ENCODE results near the gene PDE1A.
"Not testable (repeated sequence)": the region's sequence is repeated elsewhere in the genome, so short reads cannot be mapped to it uniquely, and the experiment has no call there.

Gene PDE1A

DNA sequence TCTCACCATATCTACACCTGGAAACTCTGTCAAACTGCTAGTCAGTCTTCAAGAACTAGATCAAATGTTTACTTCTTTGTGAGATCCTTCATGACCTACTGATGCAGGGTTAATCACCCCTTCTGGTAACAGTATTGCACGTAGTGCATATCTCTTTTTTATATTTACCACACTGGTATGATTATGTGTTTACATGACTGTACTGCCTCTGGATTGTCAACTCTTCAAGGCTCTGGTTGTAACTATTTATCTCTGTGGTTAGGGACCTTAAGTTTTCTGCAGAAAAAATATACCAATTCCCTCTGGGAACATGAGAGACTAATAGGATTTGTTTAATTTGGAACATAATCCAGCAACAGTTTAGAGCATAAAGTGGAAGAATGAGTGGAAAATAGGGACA lies 135.5 kb downstream of the PDE1A start:
- no peaks in the 10 kb centered on the region for H3K79me2 ChIP-seq
- H3K36me3 ChIP-seq (ENCODE audit: control insufficient read depth, insufficient read depth, low read length): no peaks in the 10 kb centered on the region

DNA sequence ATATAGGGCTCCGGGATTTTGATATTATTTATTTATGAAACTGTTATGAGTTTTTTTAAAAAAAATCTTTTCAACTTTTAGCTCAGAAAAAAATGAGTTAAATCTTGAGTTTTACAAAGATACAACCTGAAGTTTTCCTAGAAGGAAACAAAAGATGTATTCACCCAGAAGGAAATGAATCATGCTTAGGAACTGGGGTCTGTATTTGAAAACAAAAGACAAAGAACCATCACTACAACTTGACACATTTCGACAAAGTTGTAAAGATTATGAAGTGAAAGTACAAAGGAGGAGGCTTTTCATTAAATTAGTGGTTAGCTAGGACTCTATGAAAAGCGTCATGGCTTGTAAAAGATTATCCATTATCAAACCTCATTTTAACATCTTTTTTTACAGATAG lies 143.3 kb downstream of the PDE1A start:
- Histone ChIP-seq H3K9ac (no peak overlapping the region), H3K36me3 (ENCODE audit: control insufficient read depth, insufficient read depth, low read length) (no peaks in the 10 kb centered on the region), H3K9me3 (ENCODE audit: control insufficient read depth, low read length) (no peaks in the 10 kb centered on the region), H3K27ac (no peak overlapping the region), H3K4me3 (ENCODE audit: low read depth, low read length) (no peak overlapping the region), H2AFZ (no peak overlapping the region), H3K79me2 (no peaks in the 10 kb centered on the region), H3K4me2 (ENCODE audit: low read length) (no peak overlapping the region), H3K27me3 (ENCODE audit: control insufficient read depth, insufficient read depth, low read length) (no peaks in the 10 kb centered on the region), H3K4me1 (no peaks in the 10 kb centered on the region)
- TF ChIP-seq CTCF (IDR thresholded peaks at IDR 0.05): no peak

More for the DNA sequence above, 135.5 kb downstream of the PDE1A start:
- TF ChIP-seq CTCF (IDR thresholded peaks at IDR 0.05): no peak
- Histone ChIP-seq H3K4me2 (ENCODE audit: low read length) (no peak overlapping the region), H3K4me3 (ENCODE audit: low read depth, low read length) (no peak overlapping the region), H3K27me3 (ENCODE audit: control insufficient read depth, insufficient read depth, low read length) (no peaks in the 10 kb centered on the region), H3K4me1 (no peaks in the 10 kb centered on the region), H3K27ac (no peak overlapping the region), H3K9ac (no peak overlapping the region), H2AFZ (no peak overlapping the region), H3K9me3 (ENCODE audit: control insufficient read depth, low read length) (no peaks in the 10 kb centered on the region)

DNA sequence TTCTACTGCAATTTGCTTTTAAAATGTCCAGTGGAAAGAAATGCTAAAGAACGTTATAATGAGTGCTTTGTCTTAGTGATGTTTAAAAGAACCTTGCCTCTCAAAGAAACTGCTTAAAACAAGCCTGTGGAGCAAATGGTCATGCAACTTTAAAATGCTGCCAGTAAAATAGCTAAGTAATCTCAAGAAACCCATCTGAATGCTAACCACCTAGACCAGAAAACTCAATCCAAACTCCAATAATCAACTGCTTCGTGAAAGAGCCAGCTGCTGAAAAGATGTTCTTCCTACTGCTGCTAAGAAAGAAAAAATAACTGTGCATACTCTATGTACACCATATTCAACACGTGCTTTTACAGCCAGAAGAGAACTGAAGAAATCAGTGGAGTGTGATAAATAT lies 145.6 kb downstream of the PDE1A start:
- TF ChIP-seq CTCF (IDR thresholded peaks at IDR 0.05): no peak
- Histone ChIP-seq H3K27ac (no peak overlapping the region), H3K79me2 (no peaks in the 10 kb centered on the region), H3K4me2 (ENCODE audit: low read length) (no peak overlapping the region), H3K27me3 (ENCODE audit: control insufficient read depth, insufficient read depth, low read length) (no peaks in the 10 kb centered on the region), H3K4me3 (ENCODE audit: low read depth, low read length) (no peak overlapping the region), H2AFZ (no peak overlapping the region), H3K4me1 (no peaks in the 10 kb centered on the region), H3K9me3 (ENCODE audit: control insufficient read depth, low read length) (peaks cover 4% of the 10 kb centered on the region), H3K9ac (no peak overlapping the region), H3K36me3 (ENCODE audit: control insufficient read depth, insufficient read depth, low read length) (no peaks in the 10 kb centered on the region)

DNA sequence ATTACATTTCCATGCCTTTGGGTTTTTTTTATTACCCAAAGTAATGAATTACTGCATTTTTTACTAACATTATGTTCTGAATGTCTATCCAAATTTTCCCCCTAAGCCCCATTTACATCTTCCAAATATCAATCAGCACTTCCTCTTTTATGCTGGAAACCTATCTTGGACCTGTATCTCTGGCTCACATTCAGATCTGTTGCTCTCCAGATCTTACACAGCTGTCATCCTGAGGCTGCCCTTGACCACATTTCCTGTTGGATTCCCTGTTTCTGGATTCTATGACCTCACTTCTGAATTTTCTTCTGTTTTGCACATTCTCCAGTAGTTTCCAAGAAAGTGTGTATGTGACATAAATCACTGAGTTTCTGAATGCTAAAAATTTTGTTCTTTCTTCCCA lies 146.7 kb downstream of the PDE1A start:
- H3K4me3 ChIP-seq (ENCODE audit: low read depth, low read length): no peak overlapping the region
- H3K9me3 ChIP-seq (ENCODE audit: control insufficient read depth, low read length): peaks cover 4% of the 10 kb centered on the region
- H3K4me1 ChIP-seq: no peaks in the 10 kb centered on the region
- H3K9ac ChIP-seq: no peak overlapping the region
- no peak overlapping the region for H3K4me2 ChIP-seq (ENCODE audit: low read length)
- TF ChIP-seq CTCF (IDR thresholded peaks at IDR 0.05): no peak
- H3K27me3 ChIP-seq (ENCODE audit: control insufficient read depth, insufficient read depth, low read length): no peaks in the 10 kb centered on the region
- no peaks in the 10 kb centered on the region for H3K36me3 ChIP-seq (ENCODE audit: control insufficient read depth, insufficient read depth, low read length)
- no peaks in the 10 kb centered on the region for H3K79me2 ChIP-seq
- no peak overlapping the region for H3K27ac ChIP-seq
- H2AFZ ChIP-seq: no peak overlapping the region

DNA sequence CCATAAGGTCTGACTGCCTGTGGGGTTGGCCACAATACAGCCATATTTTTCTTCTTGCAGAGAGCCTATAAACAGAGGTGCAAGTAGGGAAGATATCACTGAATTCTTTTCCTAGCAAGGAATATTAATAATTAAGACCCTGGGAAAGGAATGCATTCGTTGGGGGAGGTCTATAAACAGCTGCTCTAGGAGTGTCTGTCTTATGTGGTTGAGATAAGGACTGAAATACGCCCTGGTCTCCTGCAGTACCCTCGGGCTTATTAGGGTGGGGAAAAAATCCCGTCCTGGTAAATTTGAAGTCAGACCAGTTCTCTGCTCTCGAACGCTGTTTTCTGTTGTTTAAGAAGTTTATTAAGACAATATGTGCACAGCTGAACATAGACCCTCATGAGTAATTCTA lies 150.2 kb downstream of the PDE1A start:
- H3K36me3 ChIP-seq (ENCODE audit: control insufficient read depth, insufficient read depth, low read length); H3K27ac ChIP-seq; H3K27me3 ChIP-seq (ENCODE audit: control insufficient read depth, insufficient read depth, low read length); H3K9ac ChIP-seq; H3K79me2 ChIP-seq; H2AFZ ChIP-seq; H3K4me1 ChIP-seq; H3K4me3 ChIP-seq (ENCODE audit: low read depth, low read length); H3K4me2 ChIP-seq (ENCODE audit: low read length); H3K9me3 ChIP-seq (ENCODE audit: control insufficient read depth, low read length): not testable (repeated sequence)

All from parathyroid adenoma (tissue), 2 donors.